GM21528 (cell line): ENCODE measurements around the gene NCLN.
A peak's percentile ranks its signal among the peaks of the same experiment; 100 is the strongest.
"Not testable (repeated sequence)": the region's sequence is repeated elsewhere in the genome, so short reads cannot be mapped to it uniquely, and the experiment has no call there.

Source experiments
- ATAC-seq: cut with Tn5 transposase; IDR thresholded peaks from one replicate; pipeline ENCODE4 v1.9.1; 2021; ENCODE audit warnings: mild to moderate bottlenecking, moderate library complexity; ENCODE audit not compliant: unreplicated experiment, low FRiP score

NCLN gene

GRCh38 chr19:3185461-3186159 lies at the start of gene NCLN:
NCLN (plus strand) TSS chr19:3185930; CDS start chr19:3186031, 101 bp downstream.
- peak; percentile 73 for ATAC-seq

- no peak for ATAC-seq
Observed at GRCh38 chr19:3135961-3136683, 49.6 kb upstream of the NCLN start, which contains the start of gene GNA15. GNA15 (plus strand) TSS chr19:3136033; CDS start chr19:3136451, 418 bp downstream.

- no peak for ATAC-seq
Observed at GRCh38 chr19:3136684-3137055, 49.1 kb upstream of the NCLN start.

GRCh38 chr19:3137119-3137518 lies 48.6 kb upstream of the NCLN start:
- ATAC-seq, result no peak

GRCh38 chr19:3138268-3138667 lies 47.5 kb upstream of the NCLN start:
- no peak for ATAC-seq

- no peak for ATAC-seq
Observed at GRCh38 chr19:3140667-3141038, 45.1 kb upstream of the NCLN start.

GRCh38 chr19:3142292-3142670 lies 43.4 kb upstream of the NCLN start:
- ATAC-seq, result no peak

- no peak for ATAC-seq
Observed at GRCh38 chr19:3142781-3143337, 42.9 kb upstream of the NCLN start.

- no peak for ATAC-seq
Observed at GRCh38 chr19:3145909-3146676, 39.6 kb upstream of the NCLN start.

- no peak for ATAC-seq
Observed at GRCh38 chr19:3146677-3147100, 39.0 kb upstream of the NCLN start.

- no peak for ATAC-seq
Observed at GRCh38 chr19:3148503-3148902, 37.2 kb upstream of the NCLN start.

GRCh38 chr19:3149089-3149488 lies 36.6 kb upstream of the NCLN start:
- no peak for ATAC-seq

GRCh38 chr19:3149526-3150505 lies 35.9 kb upstream of the NCLN start:
- no peak for ATAC-seq

- ATAC-seq, result no peak
Observed at GRCh38 chr19:3150739-3151329, 34.9 kb upstream of the NCLN start.

- ATAC-seq, result no peak
Observed at GRCh38 chr19:3151563-3152418, 33.9 kb upstream of the NCLN start.

- ATAC-seq, result no peak
Observed at GRCh38 chr19:3152419-3152780, 33.3 kb upstream of the NCLN start.

GRCh38 chr19:3153286-3154230 lies 32.2 kb upstream of the NCLN start:
- ATAC-seq, result no peak

GRCh38 chr19:3154447-3154846 lies 31.3 kb upstream of the NCLN start:
- not testable (repeated sequence) for ATAC-seq
